HEK293T (cell line): ENCODE results near the gene C10orf105.

Experiments
- ARNT ChIP-seq: fragments of 450-650 bp; IDR thresholded peaks from 2 replicates; pipeline ENCODE4 v1.6.1; 2017; ENCODE audit warnings: mild to moderate bottlenecking
- BHLHE40 ChIP-seq: fragments of 450-650 bp; IDR thresholded peaks from 2 replicates; pipeline ENCODE4 v1.6.1; 2016; ENCODE audit warnings: mild to moderate bottlenecking, moderate library complexity, borderline replicate concordance
- ELF4 ChIP-seq: fragments of 450-650 bp; IDR thresholded peaks from 2 replicates; pipeline ENCODE4 v1.6.1; 2017; ENCODE audit warnings: antibody characterized with exemption
- FOXA1 ChIP-seq: fragments of 450-650 bp; IDR thresholded peaks from 2 replicates; pipeline ENCODE4 v1.6.1; 2016; ENCODE audit warnings: mild to moderate bottlenecking
- FOXK2 ChIP-seq: fragments of 450-650 bp; IDR thresholded peaks from 2 replicates; pipeline ENCODE4 v1.6.1; 2016; ENCODE audit warnings: mild to moderate bottlenecking
- FOXM1 ChIP-seq: fragments of 450-650 bp; IDR thresholded peaks from 2 replicates; pipeline ENCODE4 v1.6.1; 2017; ENCODE audit warnings: mild to moderate bottlenecking, borderline replicate concordance
- HDGF ChIP-seq: fragments of 450-650 bp; IDR thresholded peaks from 2 replicates; pipeline ENCODE4 v1.6.1; 2017; ENCODE audit warnings: antibody characterized with exemption, borderline replicate concordance
- L3MBTL2 ChIP-seq: fragments of 450-650 bp; conservative IDR thresholded peaks from 2 replicates; pipeline ENCODE4 v1.6.1; 2016; ENCODE audit warnings: mild to moderate bottlenecking
- SP1 ChIP-seq: fragments of 450-650 bp; IDR thresholded peaks from 2 replicates; pipeline ENCODE4 v1.6.1; 2017
- SUZ12 ChIP-seq: fragments of 450-650 bp; IDR thresholded peaks from 2 replicates; pipeline ENCODE4 v1.6.1; 2016; ENCODE audit warnings: mild to moderate bottlenecking
- TARDBP ChIP-seq: fragments of 450-650 bp; IDR thresholded peaks from 2 replicates; pipeline ENCODE4 v1.6.1; 2016
- ZNF384 ChIP-seq: fragments of 450-650 bp; IDR thresholded peaks from 2 replicates; pipeline ENCODE4 v1.6.1; 2016

GRCh38 chr10:71743866-71744265 is 24.3 kb upstream of the C10orf105 start:
- no peak for TF ChIP-seq ELF4
- no peak for TF ChIP-seq SP1
- no peak for TF ChIP-seq FOXK2
- TF ChIP-seq ZNF384, result no peak
- no peak for TF ChIP-seq HDGF
- TF ChIP-seq BHLHE40, result no peak
- no peak for TF ChIP-seq FOXA1
- no peak for TF ChIP-seq TARDBP
- TF ChIP-seq ARNT, result no peak
- no peak for TF ChIP-seq SUZ12
- no peak for TF ChIP-seq FOXM1
- TF ChIP-seq L3MBTL2, result no peak
